ENCODE results near the gene ACCS. TPM values are rescaled to one million over a fixed set of nuclear protein-coding genes. Genes with fewer than 3 reads are reported as not detected.
A peak's percentile ranks its signal among the peaks of the same experiment; 100 is the strongest.

Gene ACCS
- polyA plus RNA-seq, 2 of the 4 experiments (the other 2 are of a cell fraction), result 21.7 to 24.9 TPM

GRCh38 chr11:44095506-44096359, 29.7 kb downstream of the ACCS start, which contains the start of gene EXT2:
Gene EXT2 (plus strand): TSS chr11:44095678. CDS start chr11:44107713, 12,035 bp downstream.
- Histone ChIP-seq H3K9me3 (no peaks in the 10 kb centered on the region), H3K27ac (peak within 1 kb of the TSS; percentile 79 to 94), H3K4me2 (peak within 1 kb of the TSS; percentile 89), H3K4me3 (peak within 1 kb of the TSS; percentile 75), H3K4me1 (peaks cover 13% of the 10 kb centered on the region)
- ChIA-PET POLR2A (interaction anchor here (0.8 kb wide), 1 partner anchor 8 kb away, joined by 3 read pairs; no protein-coding TSS in a partner anchor), CTCF (interaction anchor here (0.6 to 6.2 kb wide), 30 partner anchors 9 to 529 kb away, joined by 3 to 79 read pairs (median 4); partner anchors contain the start of gene ACCS)
- FAIRE-seq (no peak), ATAC-seq (peak; percentile 95 to 96), DNase-seq (ENCODE audit: low read depth in 1 of 2, low spot score in 1 of 2) (peak; percentile 85 to 92)
- under 1% methylated on average over 43 of the region's 83 CpGs for WGBS (ENCODE audit: missing lambda C conversion rate)
- TF ChIP-seq PHF8 (IDR thresholded peaks at IDR 0.05; ENCODE audit: borderline replicate concordance, low read depth), result 0 out of 2 replicates have a peak, but pooled peaks have one; percentile 32
- no peak for TF ChIP-seq MAFK (IDR thresholded peaks at IDR 0.05; ENCODE audit: partially characterized antibody)
- no peak for TF ChIP-seq ATOH8 (CRISPR knock-in tag; IDR thresholded peaks at IDR 0.05; ENCODE audit: low read depth)
- TF ChIP-seq PBX3 (IDR thresholded peaks at IDR 0.05), result 0 out of 2 replicates have a peak, but pooled peaks have one; percentile 18
- no peak for TF ChIP-seq ESRRA (IDR thresholded peaks at IDR 0.05; ENCODE audit: borderline replicate concordance, low read length)
- peak; percentile 61; the same call in 2 of the 3 replicates for TF ChIP-seq CTCF (IDR thresholded peaks at IDR 0.05)
- TF ChIP-seq REST (IDR thresholded peaks at IDR 0.05), result no peak
- TF ChIP-seq JUN (IDR thresholded peaks at IDR 0.05), result peak in 1 of 2 experiments; percentile 59; a peak in 1 of 5 replicates
- peak; percentile 68 for TF ChIP-seq POLR2A (IDR thresholded peaks at IDR 0.05; ENCODE audit: low read length)
- no peak for TF ChIP-seq HOXA7 (CRISPR knock-in tag; IDR thresholded peaks at IDR 0.05)
- no peak for TF ChIP-seq BHLHE40 (IDR thresholded peaks at IDR 0.05; ENCODE audit: low read depth, low read length)
- no peak for TF ChIP-seq FOSL2 (IDR thresholded peaks at IDR 0.05)
- TF ChIP-seq FOSL2 (CRISPR knock-in tag; IDR thresholded peaks at IDR 0.05), result no peak
- peak; percentile 87; the same call in 1 of the 2 replicates for TF ChIP-seq HMGXB4 (CRISPR knock-in tag; IDR thresholded peaks at IDR 0.05; ENCODE audit: borderline replicate concordance)
- TF ChIP-seq EHF (CRISPR knock-in tag; IDR thresholded peaks at IDR 0.05), result no peak
